Mesendoderm (in vitro differentiated cells): Measurements from ENCODE around the gene SLC30A10.
"Not testable (repeated sequence)": the region's sequence is repeated elsewhere in the genome, so short reads cannot be mapped to it uniquely, and the experiment has no call there.

Experiments
- DNase-seq: peaks from one replicate; pipeline ENCODE4 v3.0.0; 2013
- H2AK5ac ChIP-seq: 2 replicates; pipeline ENCODE4 v1.6.1; 2013; ENCODE audit warnings: low read length, inconsistent platforms
- H2BK120ac ChIP-seq: 2 replicates; pipeline ENCODE4 v1.6.1; 2013; ENCODE audit warnings: low read depth, mild to moderate bottlenecking, low read length, moderate library complexity, mixed read lengths
- H2BK15ac ChIP-seq: replicated peaks from 2 replicates; pipeline ENCODE4 v1.6.1; 2013; ENCODE audit warnings: low read depth, mild to moderate bottlenecking, moderate library complexity
- H2BK5ac ChIP-seq: 2 replicates; pipeline ENCODE4 v1.6.1; 2013; ENCODE audit warnings: low read length, inconsistent platforms
- H3K18ac ChIP-seq: 2 replicates; pipeline ENCODE4 v1.6.1; 2013; ENCODE audit warnings: mild to moderate bottlenecking, low read length, mixed read lengths
- H3K23ac ChIP-seq: one replicate; pipeline ENCODE4 v1.6.1; 2013; ENCODE audit warnings: low read length
- H3K27ac ChIP-seq: 2 replicates; pipeline ENCODE4 v1.5.1; 2013; ENCODE audit warnings: low read depth, mild to moderate bottlenecking, inconsistent platforms, low read length, moderate library complexity
- H3K27me3 ChIP-seq: 2 replicates; pipeline ENCODE4 v1.6.1; 2013; ENCODE audit warnings: low read length, control low read depth, mild to moderate bottlenecking, inconsistent platforms; ENCODE audit not compliant: insufficient read depth, poor library complexity
- H3K36me3 ChIP-seq: 2 replicates; pipeline ENCODE4 v1.6.1; 2013; ENCODE audit warnings: low read length, inconsistent platforms; ENCODE audit not compliant: control insufficient read depth, insufficient read depth
- H3K4ac ChIP-seq: one replicate; pipeline ENCODE4 v1.6.1; 2013; ENCODE audit warnings: low read depth, mild to moderate bottlenecking, low read length, moderate library complexity
- H3K4me1 ChIP-seq: 2 replicates; pipeline ENCODE4 v1.6.1; 2013; ENCODE audit warnings: low read depth, low read length, inconsistent platforms; ENCODE audit not compliant: control insufficient read depth
- H3K4me2 ChIP-seq: 2 replicates; pipeline ENCODE4 v1.6.1; 2013; ENCODE audit warnings: low read length
- H3K4me3 ChIP-seq: 2 replicates; pipeline ENCODE4 v1.5.1; 2013; ENCODE audit warnings: mild to moderate bottlenecking, low read length
- H3K56ac ChIP-seq: one replicate; pipeline ENCODE4 v1.6.1; 2013; ENCODE audit warnings: low read length
- H3K79me1 ChIP-seq: 2 replicates; pipeline ENCODE4 v1.6.1; 2013; ENCODE audit warnings: low read length, inconsistent platforms
- H3K79me2 ChIP-seq: 2 replicates; pipeline ENCODE4 v1.6.1; 2013; ENCODE audit warnings: mild to moderate bottlenecking, low read length; ENCODE audit not compliant: control insufficient read depth, insufficient read depth
- H3K9ac ChIP-seq: 2 replicates; pipeline ENCODE4 v1.6.1; 2013; ENCODE audit warnings: low read length, inconsistent platforms
- H4K5ac ChIP-seq: one replicate; pipeline ENCODE4 v1.6.1; 2013; ENCODE audit warnings: low read length
- H4K8ac ChIP-seq: one replicate; pipeline ENCODE4 v1.6.1; 2013; ENCODE audit warnings: low read depth, mild to moderate bottlenecking, control low read depth, low read length, moderate library complexity
- WGBS: extraction: QIAGEN DNeasy Blood & Tissue Kit; methylation state at CpG from one replicate; pipeline ENCODE4 v1.1.7; 2013; ENCODE audit warnings: low lambda C conversion rate, missing lambda C conversion rate; ENCODE audit not compliant: insufficient coverage; ENCODE audit errors: extremely low coverage; 5-methylcytosine and 5-hydroxymethylcytosine counted together

SLC30A10 gene

GRCh38 chr1:219888667-219889066, 39.7 kb downstream of the SLC30A10 start:
- DNase-seq, H3K4ac ChIP-seq, H3K79me1 ChIP-seq, H2AK5ac ChIP-seq, H3K56ac ChIP-seq, H3K4me3 ChIP-seq, H3K27me3 ChIP-seq, H4K5ac ChIP-seq, H3K23ac ChIP-seq, H3K36me3 ChIP-seq, H4K8ac ChIP-seq, H3K79me2 ChIP-seq, H3K27ac ChIP-seq, H3K9ac ChIP-seq, H3K4me2 ChIP-seq, H2BK120ac ChIP-seq, H3K4me1 ChIP-seq, H3K18ac ChIP-seq, H2BK15ac ChIP-seq, H2BK5ac ChIP-seq: not testable (repeated sequence)
- no CpG with 5 or more reads among the region's 4 CpGs for WGBS

DNA sequence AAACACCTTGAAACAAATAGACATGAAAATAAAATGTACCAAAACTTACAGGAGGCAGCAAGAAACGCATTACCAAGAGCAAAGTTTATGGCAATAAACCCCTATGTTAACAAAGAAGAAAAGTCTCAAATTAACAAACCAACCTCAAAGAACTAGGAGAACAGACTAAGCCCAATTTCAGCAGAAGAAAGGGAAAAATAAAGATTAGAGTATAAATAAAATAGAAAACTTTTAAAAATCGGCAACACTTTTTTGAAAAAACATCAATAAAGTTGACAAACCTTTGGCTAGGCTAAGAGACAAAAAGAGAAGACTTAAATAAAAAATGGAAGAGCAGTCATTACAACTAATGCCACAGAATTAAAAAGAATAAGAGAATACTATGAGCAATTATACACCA, 42.7 kb downstream of the SLC30A10 start:
- H3K56ac ChIP-seq = no peak overlapping the region
- no peak overlapping the region for H2BK15ac ChIP-seq
- no peaks in the 10 kb centered on the region for H3K4me1 ChIP-seq
- no peak overlapping the region for H2BK5ac ChIP-seq
- no peak overlapping the region for H3K23ac ChIP-seq
- H3K79me1 ChIP-seq = no peaks in the 10 kb centered on the region
- no CpG with 5 or more reads among the region's 2 CpGs for WGBS
- H3K4ac ChIP-seq = no peak overlapping the region
- H4K5ac ChIP-seq = no peak overlapping the region
- H3K4me3 ChIP-seq = no peak overlapping the region
- no peak overlapping the region for H4K8ac ChIP-seq
- no peak overlapping the region for H3K9ac ChIP-seq
- H3K79me2 ChIP-seq = no peaks in the 10 kb centered on the region
- H3K18ac ChIP-seq = no peak overlapping the region
- H2AK5ac ChIP-seq = no peak overlapping the region
- no peak overlapping the region for H3K4me2 ChIP-seq
- H3K36me3 ChIP-seq = no peaks in the 10 kb centered on the region
- DNase-seq = no peak
- H3K27me3 ChIP-seq = no peaks in the 10 kb centered on the region
- no peak overlapping the region for H3K27ac ChIP-seq
- no peak overlapping the region for H2BK120ac ChIP-seq

- Histone ChIP-seq H3K18ac (no peak overlapping the region), H2BK15ac (no peak overlapping the region), H2BK120ac (no peak overlapping the region), H4K5ac (no peak overlapping the region), H4K8ac (no peak overlapping the region), H3K56ac (no peak overlapping the region), H2BK5ac (no peak overlapping the region), H3K4me2 (no peak overlapping the region), H3K4ac (no peak overlapping the region), H3K27ac (no peak overlapping the region), H3K79me1 (no peaks in the 10 kb centered on the region), H3K4me3 (no peak overlapping the region), H3K23ac (no peak overlapping the region), H3K4me1 (no peaks in the 10 kb centered on the region), H3K27me3 (no peaks in the 10 kb centered on the region), H2AK5ac (no peak overlapping the region), H3K9ac (no peak overlapping the region), H3K36me3 (no peaks in the 10 kb centered on the region), H3K79me2 (no peaks in the 10 kb centered on the region)
- peak; percentile 68 for DNase-seq
- 100% methylated on average over 1 of the region's 5 CpGs for whole genome bisulfite sequencing
Observed at GRCh38 chr1:219883400-219884332, 44.7 kb downstream of the SLC30A10 start.

GRCh38 chr1:219882755-219883154, 45.6 kb downstream of the SLC30A10 start:
- Histone ChIP-seq H3K18ac (no peak overlapping the region), H3K27me3 (no peaks in the 10 kb centered on the region), H2BK15ac (no peak overlapping the region), H2AK5ac (no peak overlapping the region), H2BK5ac (no peak overlapping the region), H3K36me3 (no peaks in the 10 kb centered on the region), H3K56ac (no peak overlapping the region), H3K79me1 (no peaks in the 10 kb centered on the region), H3K27ac (no peak overlapping the region), H3K4me2 (no peak overlapping the region), H3K4ac (no peak overlapping the region), H3K9ac (no peak overlapping the region), H3K4me3 (no peak overlapping the region), H3K79me2 (no peaks in the 10 kb centered on the region), H4K8ac (no peak overlapping the region), H2BK120ac (no peak overlapping the region), H4K5ac (no peak overlapping the region), H3K4me1 (no peaks in the 10 kb centered on the region), H3K23ac (no peak overlapping the region)
- DNase-seq = no peak
- no CpG with 5 or more reads among the region's 3 CpGs for WGBS

- no CpG with 5 or more reads among the region's 3 CpGs for WGBS
- H3K36me3 ChIP-seq = no peaks in the 10 kb centered on the region
- no peak overlapping the region for H4K8ac ChIP-seq
- no peak overlapping the region for H2BK5ac ChIP-seq
- no peak overlapping the region for H2BK120ac ChIP-seq
- no peaks in the 10 kb centered on the region for H3K4me1 ChIP-seq
- no peaks in the 10 kb centered on the region for H3K79me1 ChIP-seq
- no peak overlapping the region for H3K4me2 ChIP-seq
- H2BK15ac ChIP-seq = no peak overlapping the region
- no peak overlapping the region for H3K18ac ChIP-seq
- no peak overlapping the region for H3K23ac ChIP-seq
- H3K4me3 ChIP-seq = no peak overlapping the region
- no peak overlapping the region for H3K56ac ChIP-seq
- no peaks in the 10 kb centered on the region for H3K79me2 ChIP-seq
- no peaks in the 10 kb centered on the region for H3K27me3 ChIP-seq
- no peak overlapping the region for H2AK5ac ChIP-seq
- no peak overlapping the region for H3K4ac ChIP-seq
- no peak overlapping the region for H3K9ac ChIP-seq
- H3K27ac ChIP-seq = no peak overlapping the region
- DNase-seq = no peak
- H4K5ac ChIP-seq = no peak overlapping the region
Observed at GRCh38 chr1:219882096-219882495, 46.3 kb downstream of the SLC30A10 start.
